Upper lobe of left lung (tissue), 4 donors: ENCODE measurements around the gene PTGER2.

ENCODE experiments used
- EP300 ChIP-seq, 4 donors: sonication (generic); formaldehyde crosslinking; IDR thresholded peaks; one replicate each; pipeline ENCODE4 v1.5.1; 2017; ENCODE audit warnings: antibody characterized with exemption in 4 of 4, control low read depth in 2 of 4
- POLR2A ChIP-seq, 4 donors: fragments of 450-650 bp; IDR thresholded peaks; one replicate each; pipeline ENCODE4 v1.5.1; 2016 to 2017; ENCODE audit warnings: antibody characterized with exemption in 4 of 4, mild to moderate bottlenecking in 2 of 4
- TF ChIP-seq, protein P1 (sequence below), 6 experiments: fragments of 450-650 bp in 4 of 6; fragments of 200-600 bp in 2 of 6; sonication (generic) in 2 of 6; IDR thresholded peaks; one replicate each; pipeline ENCODE4 v1.5.1; 2016 to 2019; ENCODE audit warnings: antibody characterized with exemption in 6 of 6

DNA sequence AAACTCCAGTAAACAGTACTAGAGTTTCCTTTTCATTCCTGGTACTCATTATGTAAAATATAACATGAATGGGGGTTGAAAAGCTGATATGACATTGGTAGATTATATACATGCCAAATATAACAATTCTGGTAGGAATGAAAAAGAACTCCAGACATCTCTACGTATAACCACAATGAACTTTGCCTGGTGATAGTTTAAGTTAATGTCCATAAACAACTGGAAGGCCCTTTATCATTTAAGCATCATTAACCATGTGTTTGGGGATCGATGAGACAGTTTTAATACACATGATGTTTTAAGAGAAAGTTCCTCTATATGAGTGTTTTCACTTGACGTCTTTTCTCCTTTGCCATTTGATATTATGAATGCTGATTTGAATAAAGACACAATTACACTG is 5.8 kb downstream of the PTGER2 start:
- TF ChIP-seq POLR2A (IDR thresholded peaks at IDR 0.05) (no peak), EP300 (IDR thresholded peaks at IDR 0.05) (no peak)
- TF ChIP-seq, protein P1, sequence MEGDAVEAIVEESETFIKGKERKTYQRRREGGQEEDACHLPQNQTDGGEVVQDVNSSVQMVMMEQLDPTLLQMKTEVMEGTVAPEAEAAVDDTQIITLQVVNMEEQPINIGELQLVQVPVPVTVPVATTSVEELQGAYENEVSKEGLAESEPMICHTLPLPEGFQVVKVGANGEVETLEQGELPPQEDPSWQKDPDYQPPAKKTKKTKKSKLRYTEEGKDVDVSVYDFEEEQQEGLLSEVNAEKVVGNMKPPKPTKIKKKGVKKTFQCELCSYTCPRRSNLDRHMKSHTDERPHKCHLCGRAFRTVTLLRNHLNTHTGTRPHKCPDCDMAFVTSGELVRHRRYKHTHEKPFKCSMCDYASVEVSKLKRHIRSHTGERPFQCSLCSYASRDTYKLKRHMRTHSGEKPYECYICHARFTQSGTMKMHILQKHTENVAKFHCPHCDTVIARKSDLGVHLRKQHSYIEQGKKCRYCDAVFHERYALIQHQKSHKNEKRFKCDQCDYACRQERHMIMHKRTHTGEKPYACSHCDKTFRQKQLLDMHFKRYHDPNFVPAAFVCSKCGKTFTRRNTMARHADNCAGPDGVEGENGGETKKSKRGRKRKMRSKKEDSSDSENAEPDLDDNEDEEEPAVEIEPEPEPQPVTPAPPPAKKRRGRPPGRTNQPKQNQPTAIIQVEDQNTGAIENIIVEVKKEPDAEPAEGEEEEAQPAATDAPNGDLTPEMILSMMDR (IDR thresholded peaks at IDR 0.05), result no peak
